Measurements from ENCODE around the gene AMOTL1.

DNA sequence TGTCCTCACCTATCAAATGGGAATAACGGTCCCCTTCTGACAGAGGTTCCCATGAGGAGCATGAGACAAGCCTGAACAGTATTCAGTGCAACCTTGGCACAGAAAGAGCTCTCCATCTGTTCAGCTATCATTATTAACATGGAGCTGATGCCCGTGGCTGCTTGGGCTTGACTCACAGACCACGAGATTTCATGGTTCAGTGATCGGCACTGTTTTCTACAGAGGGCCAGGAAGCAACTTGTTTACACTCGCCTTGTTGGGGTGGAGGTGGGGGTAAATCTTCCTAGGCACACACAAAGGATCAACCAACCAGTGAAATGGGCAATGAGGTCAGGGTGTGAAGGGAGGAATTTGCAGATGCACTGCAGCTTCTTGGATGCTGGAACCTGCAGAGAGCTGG lies 117.0 kb downstream of the AMOTL1 start:
- TF ChIP-seq CTCF (IDR thresholded peaks at IDR 0.05) (no peak), POLR2A (IDR thresholded peaks at IDR 0.05) (no peak)
